Measurements from ENCODE around the gene LTBP1. TPM values are rescaled to one million over a fixed set of nuclear protein-coding genes. Genes with fewer than 3 reads are reported as not detected.

The LTBP1 gene
- polyA plus RNA-seq, 1 experiment, result 124 TPM

DNA sequence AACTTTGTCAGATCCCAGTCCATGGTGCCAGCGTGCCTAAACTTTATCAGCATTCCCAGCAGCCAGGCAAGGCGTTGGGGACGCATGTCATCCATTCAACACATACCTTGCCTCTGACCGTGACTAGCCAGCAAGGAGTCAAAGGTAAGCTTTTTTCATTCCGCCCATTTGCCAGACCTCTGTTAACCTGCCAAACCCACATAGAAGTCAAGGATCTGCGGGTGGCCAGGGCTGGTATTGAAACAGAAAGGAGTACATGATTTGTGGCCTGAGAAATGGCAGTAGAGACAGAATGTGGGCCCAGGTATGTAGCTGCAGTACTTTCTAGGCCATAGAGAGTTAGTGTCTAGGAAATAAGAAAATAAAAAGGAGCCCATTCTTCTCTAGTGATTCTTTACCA lies 240.2 kb downstream of the LTBP1 start:
- no peak for DNase-seq (ENCODE audit: low read depth)
- 0 out of 2 replicates have a peak, but pooled peaks cover 1% of the 10 kb centered on the region for H3K36me3 ChIP-seq (ENCODE audit: control insufficient read depth, insufficient read depth, low read length)
- TF ChIP-seq, protein P1, sequence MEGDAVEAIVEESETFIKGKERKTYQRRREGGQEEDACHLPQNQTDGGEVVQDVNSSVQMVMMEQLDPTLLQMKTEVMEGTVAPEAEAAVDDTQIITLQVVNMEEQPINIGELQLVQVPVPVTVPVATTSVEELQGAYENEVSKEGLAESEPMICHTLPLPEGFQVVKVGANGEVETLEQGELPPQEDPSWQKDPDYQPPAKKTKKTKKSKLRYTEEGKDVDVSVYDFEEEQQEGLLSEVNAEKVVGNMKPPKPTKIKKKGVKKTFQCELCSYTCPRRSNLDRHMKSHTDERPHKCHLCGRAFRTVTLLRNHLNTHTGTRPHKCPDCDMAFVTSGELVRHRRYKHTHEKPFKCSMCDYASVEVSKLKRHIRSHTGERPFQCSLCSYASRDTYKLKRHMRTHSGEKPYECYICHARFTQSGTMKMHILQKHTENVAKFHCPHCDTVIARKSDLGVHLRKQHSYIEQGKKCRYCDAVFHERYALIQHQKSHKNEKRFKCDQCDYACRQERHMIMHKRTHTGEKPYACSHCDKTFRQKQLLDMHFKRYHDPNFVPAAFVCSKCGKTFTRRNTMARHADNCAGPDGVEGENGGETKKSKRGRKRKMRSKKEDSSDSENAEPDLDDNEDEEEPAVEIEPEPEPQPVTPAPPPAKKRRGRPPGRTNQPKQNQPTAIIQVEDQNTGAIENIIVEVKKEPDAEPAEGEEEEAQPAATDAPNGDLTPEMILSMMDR (IDR thresholded peaks at IDR 0.05; ENCODE audit: insufficient read depth, low read depth, low read length), result no peak
- ChIA-PET CTCF (no interaction called here), POLR2A (no interaction called here)
- H3K27me3 ChIP-seq (ENCODE audit: control insufficient read depth, insufficient read depth, low read length), result no peaks in the 10 kb centered on the region
- H3K4me3 ChIP-seq (ENCODE audit: low read depth, low read length), result no peak overlapping the region

DNA sequence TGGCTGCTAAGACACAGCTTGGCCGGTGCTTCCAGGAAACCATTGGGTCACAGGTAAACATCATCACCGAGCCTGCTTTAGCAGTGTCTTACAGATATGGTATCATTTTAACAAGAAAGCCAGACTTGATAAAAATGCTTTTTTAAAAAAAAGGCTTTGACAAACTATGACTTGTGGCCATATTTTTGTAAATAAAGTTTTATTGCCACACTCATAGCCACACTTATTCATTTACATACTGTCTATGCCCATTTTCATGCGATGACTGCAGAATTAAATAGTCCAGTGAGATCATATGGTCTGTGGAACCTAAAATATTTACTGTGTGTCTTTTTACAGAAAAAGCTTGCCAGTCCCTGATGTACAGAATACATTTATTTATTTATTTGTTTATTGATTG lies 242.0 kb downstream of the LTBP1 start:
- 0 out of 2 replicates have a peak, but pooled peaks cover 1% of the 10 kb centered on the region for H3K36me3 ChIP-seq (ENCODE audit: control insufficient read depth, insufficient read depth, low read length)
- TF ChIP-seq, protein P1 (IDR thresholded peaks at IDR 0.05; ENCODE audit: insufficient read depth, low read depth, low read length), result no peak

DNA sequence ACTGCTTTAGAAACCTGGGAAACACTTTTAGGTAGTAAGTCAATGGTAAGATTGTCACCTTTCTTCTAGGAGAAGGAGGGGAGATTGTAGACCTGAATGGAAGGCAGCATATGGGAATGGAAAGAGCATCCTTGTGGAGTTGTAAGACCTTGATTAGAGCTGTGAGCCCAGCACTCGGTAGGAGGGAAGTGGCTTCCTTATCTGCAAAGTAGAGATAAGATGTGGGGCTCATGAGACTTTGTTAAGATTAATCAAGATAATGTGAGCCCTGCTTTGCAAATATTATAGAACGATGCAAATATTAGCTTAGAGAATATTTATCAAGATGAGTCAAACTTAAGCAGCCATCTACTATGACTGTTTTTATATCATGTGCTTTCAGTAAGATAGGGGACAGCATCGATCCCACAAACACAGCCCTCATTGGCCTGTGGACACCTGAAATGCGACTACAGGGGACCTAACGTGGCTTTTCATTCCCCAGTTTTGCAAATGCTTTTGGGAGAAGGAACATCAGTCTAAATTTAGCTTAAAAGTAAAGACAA lies 243.7 kb downstream of the LTBP1 start:
- Histone ChIP-seq H3K36me3 (ENCODE audit: control insufficient read depth, insufficient read depth, low read length) (0 out of 2 replicates have a peak, but pooled peaks cover 1% of the 10 kb centered on the region), H3K4me3 (ENCODE audit: low read depth, low read length) (no peak overlapping the region), H3K27me3 (ENCODE audit: control insufficient read depth, insufficient read depth, low read length) (no peaks in the 10 kb centered on the region)
- TF ChIP-seq, protein P1 (IDR thresholded peaks at IDR 0.05; ENCODE audit: insufficient read depth, low read depth, low read length), result no peak
- ChIA-PET POLR2A (no interaction called here), CTCF (interaction anchor here (0.6 kb wide), 1 partner anchor 108 kb away, joined by 3 read pairs; no protein-coding TSS in a partner anchor)
- no peak for DNase-seq (ENCODE audit: low read depth)

More for the DNA sequence above, 242.0 kb downstream of the LTBP1 start:
- Histone ChIP-seq H3K4me3 (ENCODE audit: low read depth, low read length) (no peak overlapping the region), H3K27me3 (ENCODE audit: control insufficient read depth, insufficient read depth, low read length) (no peaks in the 10 kb centered on the region)
- POLR2A ChIA-PET, result interaction anchor here (0.6 kb wide), 1 partner anchor 167 kb away, joined by 7 read pairs; no protein-coding TSS in a partner anchor
- CTCF ChIA-PET, result no interaction called here
- no peak for DNase-seq (ENCODE audit: low read depth)

DNA sequence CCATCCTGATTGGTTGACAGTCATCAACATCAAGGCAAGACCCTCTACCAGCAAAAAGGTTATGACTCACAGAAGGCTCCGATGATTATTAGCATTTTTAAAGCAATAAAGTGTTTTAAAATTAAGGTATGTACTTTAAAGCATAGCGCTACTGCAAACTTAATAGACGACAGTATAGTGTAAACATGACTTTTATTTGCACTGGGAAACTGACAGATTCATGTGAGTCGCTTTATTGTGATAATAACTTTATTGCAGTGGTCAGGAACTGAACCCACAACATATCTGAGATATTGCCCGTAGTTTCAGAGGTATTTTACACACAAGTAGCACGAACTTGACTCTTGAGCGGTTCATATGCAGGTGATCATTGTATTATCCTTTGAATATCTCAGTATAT lies 249.1 kb downstream of the LTBP1 start:
- no peaks in the 10 kb centered on the region for H3K36me3 ChIP-seq (ENCODE audit: control insufficient read depth, insufficient read depth, low read length)
- ChIA-PET CTCF (no interaction called here), POLR2A (no interaction called here)
- H3K4me3 ChIP-seq (ENCODE audit: low read depth, low read length), result no peak overlapping the region
- H3K27me3 ChIP-seq (ENCODE audit: control insufficient read depth, insufficient read depth, low read length), result no peaks in the 10 kb centered on the region
- DNase-seq (ENCODE audit: low read depth), result no peak
- TF ChIP-seq, protein P1 (IDR thresholded peaks at IDR 0.05; ENCODE audit: insufficient read depth, low read depth, low read length), result no peak

DNA sequence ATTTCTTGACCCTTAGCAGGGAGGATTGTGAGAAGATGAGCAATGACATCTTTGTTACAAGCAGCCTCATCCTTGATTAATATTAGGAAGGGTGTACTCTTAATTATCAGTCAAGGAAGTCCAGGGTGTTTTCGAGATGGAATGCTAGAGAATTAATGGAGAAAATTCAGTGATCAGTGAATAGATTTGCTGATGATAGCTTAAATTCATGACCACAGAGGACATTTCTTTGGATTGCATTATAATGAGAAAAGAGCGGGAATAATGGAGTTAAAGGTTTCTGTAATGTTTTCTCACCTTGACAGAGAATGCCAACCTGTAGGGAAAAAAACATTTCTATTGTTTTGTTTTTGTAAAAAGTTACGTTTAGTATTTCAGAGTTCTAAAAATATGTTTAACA lies 249.9 kb downstream of the LTBP1 start:
- Histone ChIP-seq H3K4me3 (ENCODE audit: low read depth, low read length) (no peak overlapping the region), H3K27me3 (ENCODE audit: control insufficient read depth, insufficient read depth, low read length) (no peaks in the 10 kb centered on the region), H3K36me3 (ENCODE audit: control insufficient read depth, insufficient read depth, low read length) (no peaks in the 10 kb centered on the region)
- TF ChIP-seq, protein P1 (IDR thresholded peaks at IDR 0.05; ENCODE audit: insufficient read depth, low read depth, low read length), result no peak
- ChIA-PET CTCF (no interaction called here), POLR2A (no interaction called here)
- no peak for DNase-seq (ENCODE audit: low read depth)

Data from BJ (cell line).